NCI-H2196 (cell line): ENCODE data around the gene PCDH20.
"Not testable (repeated sequence)": the region's sequence is repeated elsewhere in the genome, so short reads cannot be mapped to it uniquely, and the experiment has no call there.

ENCODE experiments used
- DNase-seq: peaks from one replicate; lab custom pipeline; 2025; ENCODE audit not compliant: unreplicated experiment; lab: John Stamatoyannopoulos, UW

The PCDH20 gene, protein sequence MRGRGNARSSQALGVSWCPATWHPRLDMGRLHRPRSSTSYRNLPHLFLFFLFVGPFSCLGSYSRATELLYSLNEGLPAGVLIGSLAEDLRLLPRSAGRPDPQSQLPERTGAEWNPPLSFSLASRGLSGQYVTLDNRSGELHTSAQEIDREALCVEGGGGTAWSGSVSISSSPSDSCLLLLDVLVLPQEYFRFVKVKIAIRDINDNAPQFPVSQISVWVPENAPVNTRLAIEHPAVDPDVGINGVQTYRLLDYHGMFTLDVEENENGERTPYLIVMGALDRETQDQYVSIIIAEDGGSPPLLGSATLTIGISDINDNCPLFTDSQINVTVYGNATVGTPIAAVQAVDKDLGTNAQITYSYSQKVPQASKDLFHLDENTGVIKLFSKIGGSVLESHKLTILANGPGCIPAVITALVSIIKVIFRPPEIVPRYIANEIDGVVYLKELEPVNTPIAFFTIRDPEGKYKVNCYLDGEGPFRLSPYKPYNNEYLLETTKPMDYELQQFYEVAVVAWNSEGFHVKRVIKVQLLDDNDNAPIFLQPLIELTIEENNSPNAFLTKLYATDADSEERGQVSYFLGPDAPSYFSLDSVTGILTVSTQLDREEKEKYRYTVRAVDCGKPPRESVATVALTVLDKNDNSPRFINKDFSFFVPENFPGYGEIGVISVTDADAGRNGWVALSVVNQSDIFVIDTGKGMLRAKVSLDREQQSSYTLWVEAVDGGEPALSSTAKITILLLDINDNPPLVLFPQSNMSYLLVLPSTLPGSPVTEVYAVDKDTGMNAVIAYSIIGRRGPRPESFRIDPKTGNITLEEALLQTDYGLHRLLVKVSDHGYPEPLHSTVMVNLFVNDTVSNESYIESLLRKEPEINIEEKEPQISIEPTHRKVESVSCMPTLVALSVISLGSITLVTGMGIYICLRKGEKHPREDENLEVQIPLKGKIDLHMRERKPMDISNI

DNA sequence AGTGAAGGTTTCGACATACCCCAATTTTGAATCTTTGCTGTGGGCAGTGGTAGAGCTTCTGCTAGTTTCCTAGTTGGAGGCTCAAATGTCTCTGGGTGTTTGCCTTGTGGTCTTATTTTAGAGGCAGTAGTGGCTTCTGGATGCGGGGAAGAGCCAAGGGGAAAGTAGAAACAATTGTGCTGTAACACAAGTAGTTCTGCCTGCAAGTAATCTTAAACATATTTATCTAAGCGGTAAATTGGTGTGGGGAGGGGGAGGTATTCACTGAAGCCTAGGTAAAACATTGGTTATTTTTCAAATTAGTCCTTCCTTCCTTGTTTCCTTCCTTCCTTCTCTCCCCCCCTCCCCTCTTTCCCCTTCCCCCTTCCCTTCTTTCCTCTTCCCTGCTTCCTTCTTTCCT, at the start of gene PCDH20:
Gene PCDH20, minus strand, starts transcription at position 101 of the 400 bp plus-strand sequence. CDS start 691 bp downstream, outside the sequence.
- DNase-seq = no peak

DNA sequence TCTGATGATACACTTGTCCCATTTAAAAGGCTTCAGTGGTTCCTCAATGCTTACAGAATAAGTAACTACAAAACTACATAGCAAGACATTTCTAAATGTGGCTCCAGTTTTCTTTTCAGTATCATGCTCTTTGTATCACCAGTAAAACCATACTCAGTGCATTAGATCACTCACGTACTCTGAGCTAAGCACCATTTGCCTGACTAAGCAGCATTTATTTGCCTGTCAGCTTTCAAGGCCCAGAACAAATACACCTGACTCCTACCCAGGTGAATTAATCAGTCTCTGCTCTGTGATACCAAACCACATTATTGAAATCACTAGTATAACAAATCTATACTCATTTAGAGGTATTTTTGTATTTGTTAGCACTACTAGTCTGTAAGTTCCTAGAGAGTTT, 47.4 kb upstream of the PCDH20 start:
- DNase-seq = no peak

DNA sequence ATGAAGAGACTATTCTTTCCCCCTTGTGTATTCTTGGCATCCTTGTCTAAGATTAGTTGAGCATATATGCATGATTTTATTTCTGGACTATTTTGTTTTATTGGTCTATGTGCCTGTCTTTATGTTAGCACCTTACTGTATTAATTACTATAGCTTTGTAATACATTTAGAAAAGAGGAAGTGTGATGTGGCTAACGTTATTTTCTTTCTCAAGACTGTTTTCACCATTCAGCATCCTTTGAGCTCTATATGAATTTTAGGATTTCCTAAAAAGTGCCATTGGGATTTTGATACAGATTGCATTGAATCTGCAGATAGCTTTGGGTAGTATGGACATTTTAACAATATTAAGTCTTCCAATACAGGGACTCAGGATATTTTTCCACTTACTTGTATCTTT, 37.5 kb upstream of the PCDH20 start:
- no peak for DNase-seq

DNA sequence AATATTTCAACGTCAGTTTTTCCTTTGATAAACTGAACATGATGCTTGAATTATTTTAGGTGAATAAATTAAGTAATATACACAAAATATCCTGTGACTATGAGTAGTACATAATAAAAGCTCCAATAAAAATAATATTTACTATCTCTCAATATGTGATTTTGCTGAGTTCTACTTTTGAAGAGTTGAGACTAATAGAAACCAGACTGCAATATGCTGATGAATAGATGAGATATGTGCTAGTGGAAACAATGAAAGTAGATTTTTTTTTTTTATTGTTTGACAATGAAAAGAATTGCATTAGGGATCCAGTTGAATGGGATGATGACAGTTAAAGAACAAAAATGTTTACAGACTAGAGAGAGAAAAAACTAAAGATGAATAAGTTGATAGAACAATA, 16.4 kb upstream of the PCDH20 start:
- no peak for DNase-seq

DNA sequence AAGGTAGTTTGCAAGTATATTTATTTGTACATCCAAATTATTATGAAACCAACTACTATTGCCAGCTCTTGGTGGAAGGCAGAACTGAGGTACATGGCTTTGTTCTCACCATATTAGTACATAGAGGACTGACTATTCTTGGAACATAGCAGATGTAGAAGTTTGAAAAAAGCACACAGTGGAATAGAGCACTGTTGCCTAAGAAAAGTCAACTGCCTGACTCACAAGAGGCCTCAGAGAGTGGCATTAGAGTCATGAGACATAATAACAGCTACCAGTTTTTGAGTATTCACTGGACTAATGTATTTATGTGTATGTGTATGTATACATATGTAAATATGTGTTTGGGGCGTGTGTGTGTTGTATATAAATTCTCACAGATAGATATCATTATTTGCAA, 8.3 kb upstream of the PCDH20 start:
- DNase-seq = no peak

DNA sequence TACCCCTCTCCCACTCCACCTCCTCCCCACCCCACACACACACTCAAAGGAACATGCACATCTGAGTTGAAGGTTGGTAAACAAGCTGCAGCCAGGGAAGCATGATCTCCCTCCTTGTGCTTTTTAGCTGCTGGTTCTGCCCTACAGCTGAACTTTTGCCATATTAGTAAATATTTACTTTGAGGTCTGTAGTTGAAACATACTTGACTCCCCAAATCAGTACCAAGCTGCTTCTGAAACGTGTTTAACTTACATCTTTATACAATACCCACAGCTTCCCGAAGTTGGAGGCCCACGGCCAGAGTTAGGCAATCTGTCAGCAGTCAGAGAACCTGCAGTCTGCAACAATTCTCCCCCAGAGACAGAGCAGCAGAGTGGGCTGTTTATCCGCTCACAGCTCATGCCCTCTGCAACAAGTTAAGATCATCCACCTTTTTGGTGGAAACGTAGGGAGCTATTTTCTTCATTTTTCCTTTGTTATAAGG, 1.5 kb upstream of the PCDH20 start:
- DNase-seq = no peak

DNA sequence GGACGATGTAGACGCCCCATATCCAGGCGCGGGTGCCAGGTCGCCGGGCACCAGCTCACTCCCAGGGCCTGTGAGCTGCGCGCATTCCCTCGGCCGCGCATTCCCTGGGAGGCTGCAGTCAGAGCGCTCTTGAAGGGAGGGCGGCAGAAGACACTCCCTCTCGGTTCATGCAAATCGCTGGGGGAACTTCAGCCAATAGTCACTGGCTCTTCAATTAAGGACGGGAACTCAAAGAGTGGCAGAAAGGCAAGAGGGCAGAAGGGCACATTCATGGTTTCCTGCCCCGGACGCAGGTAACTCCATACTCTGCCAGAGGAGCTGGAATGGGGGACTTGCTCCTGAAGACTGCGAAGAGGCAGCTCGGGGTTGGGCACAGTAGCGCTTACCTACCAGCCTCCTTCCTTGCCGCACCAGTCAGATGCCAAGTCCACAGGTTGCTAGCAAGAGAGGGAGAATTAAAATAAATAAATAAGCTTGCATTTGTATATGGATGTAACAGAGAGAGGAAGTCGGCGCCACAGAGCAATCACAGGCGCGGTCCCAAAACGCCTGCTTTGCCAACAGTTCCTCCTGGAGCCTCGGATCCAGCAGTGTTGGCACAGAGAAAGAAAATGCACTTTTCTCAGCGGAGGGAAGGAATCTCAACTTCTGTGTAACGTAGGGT, 459 bp downstream of the PCDH20 start:
- peak; percentile 2 for DNase-seq

DNA sequence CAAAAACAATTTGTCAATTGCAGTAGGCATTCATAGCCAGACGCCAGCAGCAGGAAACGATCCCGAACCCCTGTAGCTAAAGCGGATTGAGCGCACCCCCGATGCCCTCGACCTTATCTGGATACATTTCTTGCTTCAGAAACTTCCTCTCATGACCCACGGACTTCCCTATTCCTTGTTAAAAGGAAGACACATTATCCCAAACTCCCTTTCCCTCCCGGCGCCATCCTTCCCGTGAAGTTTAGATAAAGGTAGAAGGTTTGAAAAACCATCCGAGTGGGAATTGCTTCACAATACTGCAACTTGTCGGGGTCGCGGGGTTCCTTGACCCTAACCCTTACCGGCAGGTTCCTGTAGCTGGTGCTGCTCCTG, 977 bp downstream of the PCDH20 start:
- DNase-seq = no peak

DNA sequence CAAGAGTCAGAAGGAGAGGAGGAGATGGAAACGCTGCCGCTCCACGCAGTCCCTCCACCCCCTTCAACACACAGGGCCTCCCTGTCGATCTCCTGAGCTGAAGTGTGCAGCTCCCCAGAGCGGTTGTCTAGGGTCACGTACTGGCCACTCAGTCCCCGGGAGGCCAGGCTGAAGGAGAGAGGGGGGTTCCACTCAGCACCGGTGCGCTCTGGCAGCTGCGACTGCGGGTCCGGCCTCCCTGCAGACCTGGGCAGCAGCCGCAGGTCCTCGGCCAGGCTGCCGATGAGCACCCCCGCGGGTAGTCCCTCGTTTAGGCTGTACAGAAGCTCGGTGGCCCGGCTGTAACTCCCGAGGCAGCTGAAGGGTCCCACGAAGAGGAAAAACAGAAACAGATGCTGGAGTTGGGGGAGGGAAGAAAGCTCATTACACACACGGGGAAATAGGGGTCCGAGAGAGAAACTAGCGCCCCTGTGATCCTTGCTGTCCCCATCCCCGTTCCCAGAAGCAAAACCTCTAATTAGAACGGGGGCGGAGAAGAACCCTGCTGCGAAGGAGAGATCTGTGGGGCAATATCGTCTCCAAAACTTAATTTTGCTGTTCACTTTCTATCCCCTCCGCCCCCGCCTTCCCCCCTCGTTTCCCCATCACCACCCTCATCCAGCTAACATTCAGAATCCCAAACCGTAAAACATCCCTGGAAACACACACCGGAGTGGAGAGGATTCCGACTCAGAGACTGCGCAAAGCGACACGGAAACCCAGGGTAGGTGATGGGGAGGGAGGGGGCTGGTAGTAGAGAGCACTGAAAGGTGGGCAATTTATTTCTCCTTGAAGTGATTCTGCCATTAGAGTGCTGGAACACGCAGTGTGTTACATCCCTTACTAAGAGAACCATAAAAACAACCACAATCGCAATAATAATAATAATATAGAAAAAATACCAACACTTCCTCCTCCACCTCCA, 1.8 kb downstream of the PCDH20 start:
- DNase-seq = no peak

DNA sequence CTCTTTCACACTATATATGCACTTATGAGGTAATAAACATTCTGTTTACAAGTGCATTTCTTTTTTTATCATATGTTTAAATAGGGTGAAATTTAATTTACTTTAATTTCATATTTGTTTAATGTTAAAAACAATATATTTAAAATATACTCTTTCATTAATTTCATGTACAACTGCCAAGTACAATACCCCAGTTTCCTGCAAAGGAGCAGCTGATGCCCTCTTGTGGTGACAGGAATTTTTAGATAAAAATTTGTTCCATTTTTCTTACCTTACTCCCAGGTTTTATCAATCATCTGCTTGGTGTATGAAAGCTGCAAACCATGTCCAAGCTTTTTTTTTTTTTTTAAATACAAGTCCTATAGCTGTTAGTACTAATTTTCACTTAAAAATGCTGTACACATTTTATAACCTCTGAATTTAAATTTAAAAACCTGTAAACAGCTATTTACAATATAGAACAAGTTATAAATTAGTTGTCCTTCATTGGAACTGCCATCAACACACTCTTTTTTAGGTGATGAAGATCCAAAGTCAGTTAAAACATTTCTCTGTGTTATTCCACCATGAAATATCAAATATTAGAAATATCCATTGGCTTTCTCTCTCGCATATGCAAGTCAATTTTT, 4.9 kb downstream of the PCDH20 start:
- no peak for DNase-seq

DNA sequence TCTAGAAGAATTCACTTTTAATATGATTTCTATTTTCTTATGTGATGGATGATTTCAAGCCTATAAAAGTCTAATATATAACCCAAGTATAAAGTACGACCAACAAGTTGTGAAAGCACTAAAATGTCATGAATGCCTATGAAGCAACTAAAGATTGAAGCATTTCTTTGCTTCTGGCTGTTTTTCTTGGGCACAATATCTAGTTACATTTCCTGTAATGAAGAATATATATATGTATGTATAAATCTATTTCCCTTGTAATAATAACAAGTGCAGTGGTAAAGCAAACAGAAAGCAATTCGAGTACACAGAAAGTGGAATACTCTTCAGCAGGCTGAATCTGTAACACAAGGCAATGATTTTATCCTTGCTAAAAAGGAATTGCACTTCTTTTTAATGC, 5.4 kb downstream of the PCDH20 start:
- no peak for DNase-seq

DNA sequence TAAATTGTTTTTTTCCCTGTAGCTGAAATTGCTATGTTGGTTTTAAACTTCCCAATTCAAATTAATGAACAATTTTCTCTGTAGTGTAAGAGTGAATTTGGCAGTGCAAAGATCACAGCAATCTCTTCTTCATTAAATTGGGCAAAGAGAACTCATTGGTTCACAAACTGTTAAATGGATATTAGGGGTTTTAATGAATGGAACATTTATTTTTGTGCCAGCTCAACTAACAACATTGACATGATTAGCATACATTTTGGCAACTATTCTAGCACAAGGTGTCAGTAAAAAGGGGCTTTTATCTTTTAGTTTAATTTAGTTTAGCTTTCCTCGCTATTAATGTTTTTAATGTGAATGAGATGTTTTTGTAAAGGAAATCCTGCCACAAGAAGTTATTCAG, 7.1 kb downstream of the PCDH20 start:
- no peak for DNase-seq

DNA sequence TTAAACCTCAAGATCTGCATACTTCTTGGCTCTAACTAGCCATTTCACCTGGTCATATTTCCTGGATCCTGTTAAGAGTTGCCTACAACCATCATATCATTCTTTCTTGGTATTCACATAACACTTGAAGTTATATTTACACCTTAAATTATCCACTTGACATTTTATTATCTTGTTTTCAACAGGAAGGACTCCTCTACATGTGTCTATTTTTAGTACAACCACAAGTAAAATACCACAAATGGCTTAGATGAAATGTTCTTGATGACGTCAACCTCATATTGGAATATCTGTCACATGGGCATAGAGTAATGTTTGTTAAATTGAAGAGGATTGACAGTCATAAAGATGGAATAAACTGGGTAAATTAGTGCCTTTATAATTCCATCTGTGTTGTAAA, 9.4 kb downstream of the PCDH20 start:
- no peak for DNase-seq

DNA sequence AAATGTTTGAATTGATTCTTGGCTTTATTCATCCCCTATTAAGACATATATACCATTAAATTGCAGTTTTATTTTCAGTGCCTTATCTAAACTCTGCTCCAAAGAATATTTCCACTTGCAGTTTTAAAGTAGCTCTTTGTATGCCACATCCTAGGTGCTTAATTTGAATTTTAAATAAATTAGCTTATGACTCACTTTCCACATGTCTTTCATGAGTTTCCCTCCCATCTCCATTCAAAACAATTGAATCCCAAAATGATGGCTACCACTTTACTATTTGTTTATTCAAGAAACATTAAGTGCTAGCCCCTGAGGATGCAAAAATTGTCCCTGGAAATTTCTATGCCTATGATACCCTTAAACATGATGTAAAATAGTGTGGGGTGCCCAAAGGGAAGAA, 19.5 kb downstream of the PCDH20 start:
- no peak for DNase-seq

DNA sequence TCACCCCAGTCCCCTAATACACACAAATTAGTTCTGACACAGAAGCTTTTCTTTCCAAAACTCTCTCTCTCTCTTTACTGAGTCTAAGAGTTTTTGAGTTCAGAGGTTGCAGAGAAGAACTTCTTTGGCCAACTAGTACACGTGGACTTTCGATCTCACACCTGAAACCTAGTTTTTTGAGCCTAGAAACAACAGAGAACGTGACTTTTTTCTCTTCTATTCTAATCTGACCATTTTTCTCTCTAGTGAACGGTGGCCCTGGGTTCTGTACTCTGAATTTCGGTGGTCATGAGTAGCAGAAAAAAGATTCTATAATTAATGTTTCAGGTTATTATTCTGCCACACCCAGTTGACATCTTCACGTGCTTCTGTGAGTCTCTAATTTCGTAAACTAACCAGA, 24.2 kb downstream of the PCDH20 start:
- no peak for DNase-seq

DNA sequence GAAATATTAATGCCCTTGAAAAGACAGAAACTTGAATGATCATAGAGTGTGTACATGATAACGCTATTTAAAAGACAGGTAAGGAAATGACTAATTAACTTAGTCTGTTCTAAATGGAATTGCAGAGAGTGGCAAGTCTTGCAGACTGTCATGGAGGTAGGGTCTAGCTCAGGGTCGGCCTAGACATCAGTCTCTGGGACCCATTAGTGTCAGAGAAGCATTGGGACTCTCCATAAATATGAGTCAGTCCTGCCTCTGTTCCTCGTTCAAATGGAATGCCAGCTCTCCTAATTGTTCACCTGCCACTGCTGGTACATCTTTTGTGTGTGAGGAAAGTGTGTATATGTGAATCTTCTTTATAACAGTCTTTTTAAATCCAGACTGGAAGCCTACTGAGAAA, 28.0 kb downstream of the PCDH20 start:
- no peak for DNase-seq

DNA sequence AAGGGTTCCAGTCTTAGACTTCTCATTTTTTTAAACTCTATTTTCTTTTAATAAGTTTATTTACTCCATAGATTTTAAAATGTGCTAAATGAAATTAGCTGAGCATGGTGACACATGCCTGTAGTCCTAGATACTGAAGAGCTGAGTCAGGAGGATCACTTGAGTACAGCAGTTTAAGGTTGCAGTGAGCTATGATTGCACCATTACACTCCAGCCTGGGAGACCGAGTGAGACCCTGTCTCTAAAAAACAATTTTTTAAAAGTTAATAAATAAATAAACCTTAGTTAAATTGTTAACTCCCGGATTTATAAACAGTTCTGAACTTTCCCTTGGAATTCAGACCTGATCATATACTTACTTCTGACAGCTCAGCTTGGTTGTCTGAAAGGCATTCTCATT, 32.5 kb downstream of the PCDH20 start:
- DNase-seq = no peak

DNA sequence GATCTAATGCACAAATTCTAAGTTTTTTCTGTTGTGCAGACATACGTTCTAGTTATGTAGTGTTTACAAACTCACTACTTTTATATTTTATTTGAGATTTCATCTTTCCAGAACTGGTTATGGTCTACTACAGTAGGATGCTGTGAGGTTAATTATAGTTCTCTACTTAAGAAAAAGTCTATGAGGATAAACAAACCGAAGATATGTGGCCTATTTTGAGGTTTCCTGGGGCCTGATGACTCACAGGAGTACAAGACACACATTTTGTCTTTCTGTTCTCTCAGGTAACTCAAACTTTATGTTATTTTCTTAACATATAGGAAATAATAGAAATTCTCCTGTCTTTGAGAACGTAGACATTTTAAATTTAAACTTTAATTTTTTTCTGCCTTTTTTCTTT, 45.1 kb downstream of the PCDH20 start:
- no peak for DNase-seq

DNA sequence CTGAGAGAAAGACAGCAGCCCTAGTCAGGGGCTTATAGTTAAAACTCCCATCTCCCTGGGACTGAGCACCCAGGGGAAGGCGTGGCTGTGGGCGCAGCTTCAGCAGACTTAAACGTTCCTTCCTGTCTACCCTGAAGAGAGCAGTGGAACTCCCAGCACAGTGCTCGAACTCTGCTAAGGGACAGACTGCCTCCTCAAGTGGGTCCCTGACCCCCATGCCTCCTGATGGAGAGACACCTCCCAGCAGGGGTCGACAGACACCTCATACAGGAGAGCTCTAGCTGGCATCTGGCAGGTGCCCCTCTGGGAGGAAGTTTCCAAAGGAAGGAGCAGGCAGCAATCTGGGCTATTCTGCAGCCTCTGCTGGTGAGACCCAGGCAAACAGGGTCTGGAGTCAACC, 51.0 kb downstream of the PCDH20 start:
- DNase-seq = not testable (repeated sequence)

DNA sequence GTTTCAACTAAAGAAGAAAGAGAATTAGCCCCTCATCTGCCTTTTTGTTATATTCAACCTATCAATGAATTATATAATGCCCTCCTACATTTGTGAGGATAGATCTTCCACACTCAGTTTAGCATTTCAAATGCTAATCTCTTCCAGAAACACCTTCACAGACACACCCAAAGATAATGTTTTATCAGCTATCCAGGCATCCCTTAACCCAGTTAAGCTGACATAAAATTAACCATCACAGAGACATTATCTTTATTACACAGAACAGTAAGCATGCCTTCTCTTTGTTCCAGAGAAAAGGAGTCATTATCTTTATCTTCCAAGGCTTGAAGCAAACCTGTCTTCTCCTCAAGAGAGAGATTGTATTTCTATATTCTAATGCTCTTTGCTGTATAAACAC, 53.1 kb downstream of the PCDH20 start:
- DNase-seq = no peak
